Measurements from ENCODE around the gene TRAF6.

DNA sequence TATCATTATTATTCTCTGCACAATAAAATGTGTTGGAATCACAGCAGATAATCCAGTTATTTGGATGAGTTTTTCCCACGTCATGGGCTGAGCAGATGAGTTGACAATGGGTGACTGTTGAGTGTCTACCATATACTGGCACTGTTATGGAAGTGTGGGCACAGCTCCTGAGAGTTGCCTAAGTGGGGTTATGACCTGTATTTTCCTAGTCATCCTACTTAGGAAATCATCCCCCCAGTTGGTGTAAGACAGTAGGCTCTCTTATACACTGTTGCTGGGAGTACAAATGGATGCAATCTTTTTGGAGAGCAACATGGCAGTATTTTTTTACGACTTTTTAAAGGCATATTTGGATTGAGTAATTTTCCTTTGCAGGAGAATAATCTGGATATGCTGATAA lies 66.4 kb downstream of the TRAF6 start:
- TF ChIP-seq, protein P1, sequence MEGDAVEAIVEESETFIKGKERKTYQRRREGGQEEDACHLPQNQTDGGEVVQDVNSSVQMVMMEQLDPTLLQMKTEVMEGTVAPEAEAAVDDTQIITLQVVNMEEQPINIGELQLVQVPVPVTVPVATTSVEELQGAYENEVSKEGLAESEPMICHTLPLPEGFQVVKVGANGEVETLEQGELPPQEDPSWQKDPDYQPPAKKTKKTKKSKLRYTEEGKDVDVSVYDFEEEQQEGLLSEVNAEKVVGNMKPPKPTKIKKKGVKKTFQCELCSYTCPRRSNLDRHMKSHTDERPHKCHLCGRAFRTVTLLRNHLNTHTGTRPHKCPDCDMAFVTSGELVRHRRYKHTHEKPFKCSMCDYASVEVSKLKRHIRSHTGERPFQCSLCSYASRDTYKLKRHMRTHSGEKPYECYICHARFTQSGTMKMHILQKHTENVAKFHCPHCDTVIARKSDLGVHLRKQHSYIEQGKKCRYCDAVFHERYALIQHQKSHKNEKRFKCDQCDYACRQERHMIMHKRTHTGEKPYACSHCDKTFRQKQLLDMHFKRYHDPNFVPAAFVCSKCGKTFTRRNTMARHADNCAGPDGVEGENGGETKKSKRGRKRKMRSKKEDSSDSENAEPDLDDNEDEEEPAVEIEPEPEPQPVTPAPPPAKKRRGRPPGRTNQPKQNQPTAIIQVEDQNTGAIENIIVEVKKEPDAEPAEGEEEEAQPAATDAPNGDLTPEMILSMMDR (conservative IDR thresholded peaks at IDR 0.05), result no peak
- TF ChIP-seq ZFX (IDR thresholded peaks at IDR 0.05), result no peak
